K562 (cell line): ENCODE measurements around the gene CCDC187. TPM values are rescaled to one million over a fixed set of nuclear protein-coding genes. Genes with fewer than 3 reads are reported as not detected.
A peak's percentile ranks its signal among the peaks of the same experiment; 100 is the strongest.

Experiments used
- ARID1B ChIP-seq: fragments of 450-650 bp; IDR thresholded peaks from 2 replicates; pipeline ENCODE4 v1.6.1; 2016; ENCODE audit warnings: antibody characterized with exemption, mild to moderate bottlenecking, inconsistent platforms
- CXXC5 ChIP-seq: fragments of 250-450 bp; sonication (Bioruptor Pico); IDR thresholded peaks from 2 replicates; pipeline ENCODE4 v1.8.0; 2022; ENCODE audit warnings: inconsistent platforms, mild to moderate bottlenecking, moderate library complexity
- DACH1 ChIP-seq: fragments of 450-650 bp; IDR thresholded peaks from 2 replicates; pipeline ENCODE4 v1.6.1; 2018; ENCODE audit not compliant: partially characterized antibody
- DLX4 ChIP-seq: fragments of 250-450 bp; sonication (Bioruptor Pico); IDR thresholded peaks from 2 replicates; pipeline ENCODE4 v1.6.1; 2021; ENCODE audit warnings: mild to moderate bottlenecking
- DPF2 ChIP-seq: fragments of 450-650 bp; IDR thresholded peaks from 2 replicates; pipeline ENCODE4 v1.6.1; 2016
- E2F8 ChIP-seq: fragments of 450-650 bp; IDR thresholded peaks from 2 replicates; pipeline ENCODE4 v1.7.1; 2018; ENCODE audit warnings: mild to moderate bottlenecking, low read depth; ENCODE audit not compliant: partially characterized antibody
- ESRRA ChIP-seq: fragments of 450-650 bp; IDR thresholded peaks from 2 replicates; pipeline ENCODE4 v1.6.1; 2014; ENCODE audit warnings: low read depth, mild to moderate bottlenecking, moderate library complexity, borderline replicate concordance
- GABPA ChIP-seq: fragments of 200-800 bp; sonication (Bioruptor generic); conservative IDR thresholded peaks from 2 replicates; pipeline ENCODE4 v1.6.1; 2016; ENCODE audit warnings: low read depth, missing genetic modification characterization, missing compliant biosample characterization
- GTF2A2 ChIP-seq: IDR thresholded peaks from 2 replicates; pipeline ENCODE4 v1.6.1; 2016; ENCODE audit warnings: mild to moderate bottlenecking, missing genetic modification characterization, missing compliant biosample characterization
- L3MBTL2 ChIP-seq: fragments of 450-650 bp; IDR thresholded peaks from 2 replicates; pipeline ENCODE4 v1.6.1; 2016; ENCODE audit warnings: mild to moderate bottlenecking, moderate library complexity
- RBBP5 ChIP-seq: fragments of 200-600 bp; sonication (generic); IDR thresholded peaks from 2 replicates; pipeline ENCODE4 v1.6.1; 2012; ENCODE audit warnings: borderline replicate concordance, mild to moderate bottlenecking, low read length, control low read depth, inconsistent platforms; ENCODE audit not compliant: insufficient read depth, poor library complexity, severe bottlenecking
- RNF2 ChIP-seq: sonication (generic); IDR thresholded peaks from 2 replicates; pipeline ENCODE4 v1.6.1; 2016
- SMAD3 ChIP-seq: fragments of 450-650 bp; formaldehyde crosslinking; conservative IDR thresholded peaks from 2 replicates; pipeline ENCODE4 v1.4.0; 2020; ENCODE audit warnings: mild to moderate bottlenecking
- TARDBP ChIP-seq: fragments of 450-650 bp; IDR thresholded peaks from 2 replicates; pipeline ENCODE4 v1.6.1; 2016
- THRAP3 ChIP-seq: fragments of 450-650 bp; IDR thresholded peaks from 2 replicates; pipeline ENCODE4 v1.6.1; 2016; ENCODE audit warnings: mild to moderate bottlenecking, inconsistent platforms, borderline replicate concordance
- TSHZ1 ChIP-seq: fragments of 250-450 bp; sonication (Bioruptor Pico); IDR thresholded peaks from 2 replicates; pipeline ENCODE4 v1.4.0; 2020; ENCODE audit warnings: mild to moderate bottlenecking, moderate library complexity
- ZNF175 ChIP-seq: fragments of 200-800 bp; sonication (Bioruptor generic); IDR thresholded peaks from 2 replicates; pipeline ENCODE4 v1.6.1; 2016; ENCODE audit warnings: low read depth, mild to moderate bottlenecking, missing genetic modification characterization, missing compliant biosample characterization
- ZNF444 ChIP-seq: fragments of 250-450 bp; sonication (Bioruptor Pico); IDR thresholded peaks from 2 replicates; pipeline ENCODE4 v1.4.0; 2020; ENCODE audit warnings: mild to moderate bottlenecking, moderate library complexity
- ZNF518B ChIP-seq: fragments of 250-450 bp; sonication (Bioruptor Pico); IDR thresholded peaks from 2 replicates; pipeline ENCODE4 v1.5.0; 2021; ENCODE audit warnings: mild to moderate bottlenecking, moderate library complexity
- polyA plus RNA-seq, 8 experiments: library from polyadenylated mRNA; depleted of rRNA in 4 of 8; stranded (reverse) in 5 of 8; unstranded in 3 of 8; fragments of >200 nt; fragmentation: Nextera tagmentation in 2 of 8; fragmentation: Illumina TruSeq in 1 of 8; extraction: Ambion mirVana in 2 of 8; extraction: Trizol in 1 of 8; gene quantifications; 2 replicates each; pipeline versions ENCODE4 v1.2.1 to v1.2.3, GENCODE V29; 2011 to 2014; ENCODE audit warnings: inconsistent platforms in 1 of 8, missing spikeins in 1 of 8
- total RNA-seq, 7 experiments: library from RNA; depleted of rRNA in 6 of 7; stranded (reverse); fragments of >200 nt in 6 of 7; fragmentation: Illumina TruSeq in 2 of 7; extraction: Trizol in 2 of 7; gene quantifications; 2 replicates each; pipeline versions ENCODE4 v1.2.1 to v1.2.3, GENCODE V29; 2011 to 2021; ENCODE audit warnings: low replicate concordance in 1 of 7

The CCDC187 gene
- total and polyA plus RNA-seq, 9 of the 15 experiments (the other 6 are each of a cell fraction or from before 2014, with no cell fraction given) = not detected

GRCh38 chr9:136206602-136207275 lies 97.2 kb downstream of the CCDC187 start (continued):
- TF ChIP-seq ZNF518B = no peak
- TF ChIP-seq THRAP3 = no peak
- TF ChIP-seq ZNF444 (CRISPR knock-in tag) = no peak
- no peak for TF ChIP-seq DLX4 (CRISPR knock-in tag)
- peak; percentile 89 for TF ChIP-seq SMAD3 (CRISPR knock-in tag)
- TF ChIP-seq ESRRA = peak; percentile 96
- TF ChIP-seq RNF2 = peak; percentile 97
- TF ChIP-seq CXXC5 = peak; percentile 92
- peak; percentile 99 for TF ChIP-seq ZNF175 (CRISPR knock-in tag)
- no peak for TF ChIP-seq DACH1
- TF ChIP-seq DPF2 = peak; percentile 34; the same call in 1 of the 2 replicates
- peak; percentile 42; the same call in 1 of the 2 replicates for TF ChIP-seq GABPA (tag)
- TF ChIP-seq TSHZ1 (CRISPR knock-in tag) = peak; percentile 54; the same call in 1 of the 2 replicates
- TF ChIP-seq TARDBP = peak; percentile 47; the same call in 1 of the 2 replicates
- peak; percentile 37 for TF ChIP-seq E2F8
- TF ChIP-seq ARID1B = peak; percentile 52; the same call in 1 of the 2 replicates
- no peak for TF ChIP-seq GTF2A2 (tag)
- TF ChIP-seq L3MBTL2 = peak; percentile 95
- no peak for TF ChIP-seq RBBP5
